ENCODE measurements around the gene PKN1.

The PKN1 gene

DNA sequence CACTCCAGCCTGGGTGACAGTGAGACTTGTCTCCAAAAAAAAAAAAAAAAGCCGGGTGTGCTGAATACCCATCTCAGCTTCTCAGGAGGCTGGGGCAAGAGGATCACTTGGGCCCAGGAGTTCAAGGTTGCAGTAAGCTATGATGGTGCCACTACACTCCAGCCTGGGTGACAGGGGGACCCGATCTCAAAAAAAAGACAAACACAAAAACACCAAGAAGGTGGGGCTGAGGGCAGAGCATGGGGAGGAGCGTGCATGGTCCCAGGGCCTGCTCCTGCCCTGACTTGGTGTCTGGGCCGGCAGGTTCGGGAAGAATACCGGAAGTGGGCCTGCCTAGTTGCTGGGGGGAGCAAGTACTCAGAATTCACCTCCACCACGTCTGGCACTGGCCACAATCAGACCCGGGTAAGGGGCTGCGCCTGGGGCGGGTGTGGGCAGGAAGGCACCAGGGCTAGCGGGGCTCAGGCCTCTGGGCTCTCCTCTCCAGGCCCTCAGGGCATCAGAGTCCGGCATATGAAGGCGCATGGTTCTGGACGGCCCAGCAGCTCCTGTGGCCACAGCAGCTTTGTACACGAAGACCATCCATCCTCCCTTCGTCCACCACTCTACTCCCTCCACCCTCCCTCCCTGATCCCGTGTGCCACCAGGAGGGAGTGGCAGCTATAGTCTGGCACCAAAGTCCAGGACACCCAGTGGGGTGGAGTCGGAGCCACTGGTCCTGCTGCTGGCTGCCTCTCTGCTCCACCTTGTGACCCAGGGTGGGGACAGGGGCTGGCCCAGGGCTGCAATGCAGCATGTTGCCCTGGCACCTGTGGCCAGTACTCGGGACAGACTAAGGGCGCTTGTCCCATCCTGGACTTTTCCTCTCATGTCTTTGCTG is 25.3 kb upstream of the PKN1 start:
- DNase-seq, result no peak

DNA sequence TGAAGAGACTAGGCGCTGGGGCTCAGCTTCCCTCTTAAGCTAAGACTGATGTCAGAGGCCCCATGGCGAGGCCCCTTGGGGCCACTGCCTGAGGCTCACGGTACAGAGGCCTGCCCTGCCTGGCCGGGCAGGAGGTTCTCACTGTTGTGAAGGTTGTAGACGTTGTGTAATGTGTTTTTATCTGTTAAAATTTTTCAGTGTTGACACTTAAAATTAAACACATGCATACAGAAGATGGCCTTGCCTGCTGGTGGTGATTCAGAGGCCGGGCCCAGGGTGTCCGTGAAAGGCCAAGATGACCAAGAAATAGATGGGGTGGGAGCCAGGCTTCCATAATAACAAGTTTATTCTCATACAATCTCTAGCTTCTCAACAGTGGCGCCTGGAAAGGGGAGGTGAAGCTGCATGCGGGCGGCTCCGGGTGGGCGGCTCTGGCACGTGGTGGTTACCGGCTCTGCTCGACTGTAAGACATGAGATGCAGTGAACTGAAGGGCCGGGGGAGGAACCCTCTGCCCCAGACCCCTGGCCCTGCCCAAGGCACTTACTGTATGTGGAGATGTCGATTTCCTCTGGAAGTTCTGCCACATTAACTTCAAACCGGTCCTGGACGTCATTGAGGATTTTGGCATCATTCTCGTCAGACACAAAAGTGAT is 24.5 kb upstream of the PKN1 start:
- no peak for DNase-seq

DNA sequence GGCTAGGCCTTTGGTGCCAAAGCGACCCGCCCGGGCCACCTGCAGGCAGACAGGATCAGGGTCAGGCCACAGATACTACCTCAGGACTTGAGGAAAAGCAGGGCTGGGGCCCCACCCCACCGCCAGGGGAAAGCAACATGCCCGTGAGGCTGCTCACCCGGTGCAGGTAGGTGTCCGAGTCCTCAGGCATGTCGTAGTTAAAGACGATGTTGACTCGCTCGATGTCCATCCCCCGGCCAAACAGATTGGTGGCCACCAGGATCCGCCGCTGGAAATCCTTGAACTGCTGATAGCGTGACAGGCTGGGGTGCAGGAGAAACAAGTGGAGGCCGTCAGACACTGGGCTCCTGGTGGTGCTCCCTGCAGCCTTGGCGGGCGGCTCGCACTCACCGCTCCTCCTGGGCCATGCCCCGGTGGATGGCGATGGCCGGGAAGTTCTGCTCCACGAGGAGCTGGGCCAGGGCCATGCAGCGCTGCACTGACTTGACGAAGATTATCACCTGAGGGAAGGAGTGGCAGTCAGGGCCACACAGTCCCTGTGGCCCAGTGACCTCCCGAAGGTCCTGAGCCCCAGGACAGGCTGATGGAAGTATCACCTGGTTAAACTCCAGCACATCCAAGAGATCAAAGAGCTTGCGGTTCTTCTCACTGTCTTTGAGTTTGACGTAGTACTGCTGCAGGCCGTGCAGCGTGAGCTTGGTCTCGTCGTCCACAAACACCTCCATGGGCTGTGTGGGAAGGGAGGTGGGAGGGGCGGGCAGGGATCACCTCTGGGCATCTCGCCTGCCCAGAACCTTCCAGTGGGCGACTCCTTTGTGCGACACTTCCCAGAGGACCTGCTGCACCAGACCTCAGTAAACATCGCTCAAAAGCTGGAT is 23.7 kb upstream of the PKN1 start:
- no peak for DNase-seq

DNA sequence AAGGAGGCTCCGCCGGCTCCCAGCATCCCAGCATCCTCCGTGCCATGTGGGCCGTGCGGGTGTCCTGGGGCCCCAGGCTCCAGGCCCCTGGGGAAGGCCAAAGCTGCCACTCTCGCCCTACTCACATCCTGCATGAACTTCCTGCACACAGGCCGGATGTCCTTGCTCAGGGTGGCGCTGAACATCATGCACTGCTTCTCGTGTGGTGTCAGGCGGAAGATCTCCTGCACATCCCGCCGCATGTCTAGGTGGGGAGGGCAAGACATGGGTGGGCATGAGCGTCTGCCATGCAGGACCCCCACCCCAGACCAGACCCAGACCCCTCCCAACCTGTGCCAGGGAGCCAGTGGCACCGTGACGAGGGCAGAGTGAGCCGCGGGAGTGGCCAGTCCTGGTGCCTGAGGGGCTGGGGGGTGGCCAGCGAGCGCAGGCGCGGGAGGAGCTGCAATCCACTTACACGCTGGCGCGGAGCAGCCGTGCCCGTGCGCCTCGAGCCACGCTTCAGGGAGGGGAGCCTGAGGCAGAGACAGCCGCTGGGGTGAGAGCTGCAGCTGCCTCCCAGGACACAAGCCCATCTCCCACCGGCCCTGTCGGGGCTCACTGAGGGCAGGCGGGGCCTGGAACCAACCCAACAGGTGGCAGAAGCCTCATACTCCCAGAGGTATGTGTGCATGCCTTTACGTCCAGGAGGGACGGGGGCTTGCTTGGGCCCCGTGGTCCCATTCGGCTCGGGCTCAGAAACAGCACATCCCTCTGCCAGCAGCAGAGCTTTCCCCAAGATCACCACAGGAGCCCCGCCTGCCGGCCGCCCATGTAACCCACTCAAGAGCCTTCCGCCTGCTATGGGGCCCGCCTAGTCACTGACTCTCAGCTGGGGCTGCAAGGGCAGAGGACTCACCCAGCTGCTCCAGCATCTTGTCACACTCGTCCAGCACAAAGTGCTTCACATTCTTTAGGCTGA is 22.7 kb upstream of the PKN1 start:
- DNase-seq, result no peak

DNA sequence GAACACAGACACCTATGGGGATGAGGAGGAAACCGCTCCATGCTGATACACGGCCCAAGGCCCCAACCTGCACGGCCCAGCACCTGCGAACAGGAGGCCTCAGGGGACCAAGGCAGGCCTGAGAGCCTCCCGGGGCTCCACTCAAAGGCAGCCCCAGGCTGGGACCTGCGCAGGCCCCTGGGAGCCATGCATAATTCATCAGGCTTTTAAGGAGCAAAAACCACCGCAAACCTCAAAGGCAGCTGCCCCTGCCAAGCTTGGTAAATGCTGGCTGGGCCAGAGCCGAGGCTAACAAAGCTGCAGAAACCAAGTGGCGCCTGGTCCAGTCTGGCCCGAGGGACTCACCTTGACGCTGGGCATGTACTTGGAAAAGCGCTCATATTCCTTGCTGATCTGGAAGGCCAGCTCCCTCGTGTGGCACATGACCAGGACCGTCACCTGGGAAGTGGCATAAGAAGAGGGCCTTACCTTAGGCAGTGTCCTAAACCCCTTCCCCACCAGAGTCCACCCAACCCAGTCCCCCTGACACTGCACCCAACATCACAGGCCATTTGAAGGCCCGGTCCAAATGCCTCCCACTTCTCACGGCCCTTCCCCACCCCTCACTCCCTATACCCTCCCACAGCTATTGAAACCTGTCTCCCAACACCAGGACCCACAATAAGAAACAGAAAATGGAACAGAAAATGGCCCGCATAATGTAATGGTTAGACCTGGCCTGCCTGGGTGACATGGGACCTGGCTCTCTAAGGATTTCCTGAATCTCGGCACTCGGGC is 21.8 kb upstream of the PKN1 start:
- no peak for DNase-seq

DNA sequence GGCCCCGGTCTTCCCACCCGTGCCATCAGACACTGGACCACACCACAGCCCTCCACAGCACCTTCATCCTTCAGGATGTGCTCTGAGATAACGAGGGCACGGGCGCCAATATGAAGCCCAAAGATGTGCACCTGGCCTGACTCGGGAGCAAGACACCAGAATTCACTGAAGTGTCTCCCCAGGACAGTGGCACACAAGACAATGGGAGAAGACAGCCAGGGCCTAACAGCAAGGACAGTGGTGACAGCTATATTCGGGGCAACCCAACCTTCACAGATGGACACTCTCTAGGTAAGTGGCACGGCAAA is 21.2 kb upstream of the PKN1 start:
- no peak for DNase-seq

DNA sequence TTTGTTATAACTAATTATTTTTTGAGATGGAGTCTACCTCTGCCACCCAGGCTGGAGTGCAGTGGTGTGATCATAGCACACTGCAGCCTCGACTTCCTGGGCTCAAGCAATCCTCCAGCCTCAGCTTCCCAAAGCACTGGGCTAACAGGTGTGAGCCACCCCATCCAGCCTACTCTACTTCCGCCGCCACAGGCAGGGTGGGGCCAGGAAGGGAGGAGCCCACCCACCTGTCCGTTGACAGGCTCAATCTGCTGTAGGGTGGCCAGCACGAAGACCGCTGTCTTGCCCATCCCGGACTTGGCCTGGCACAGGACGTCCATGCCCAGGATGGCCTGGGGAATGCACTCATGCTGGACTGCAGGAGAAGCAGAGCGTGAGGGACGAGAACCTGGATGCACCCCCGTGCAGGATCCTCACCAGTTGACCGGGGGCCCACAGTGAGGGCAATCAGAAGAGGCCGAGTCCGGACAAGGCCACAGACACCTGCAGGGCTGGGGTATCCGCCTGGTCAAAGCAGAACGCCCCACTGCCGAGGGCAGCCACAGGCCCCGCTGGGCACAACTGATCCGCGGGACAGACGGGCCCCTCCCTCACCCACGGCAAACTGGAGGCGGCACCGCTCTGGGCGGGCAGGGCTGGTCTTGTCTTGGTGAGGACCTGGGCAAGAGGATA is 20.6 kb upstream of the PKN1 start:
- no peak for DNase-seq

DNA sequence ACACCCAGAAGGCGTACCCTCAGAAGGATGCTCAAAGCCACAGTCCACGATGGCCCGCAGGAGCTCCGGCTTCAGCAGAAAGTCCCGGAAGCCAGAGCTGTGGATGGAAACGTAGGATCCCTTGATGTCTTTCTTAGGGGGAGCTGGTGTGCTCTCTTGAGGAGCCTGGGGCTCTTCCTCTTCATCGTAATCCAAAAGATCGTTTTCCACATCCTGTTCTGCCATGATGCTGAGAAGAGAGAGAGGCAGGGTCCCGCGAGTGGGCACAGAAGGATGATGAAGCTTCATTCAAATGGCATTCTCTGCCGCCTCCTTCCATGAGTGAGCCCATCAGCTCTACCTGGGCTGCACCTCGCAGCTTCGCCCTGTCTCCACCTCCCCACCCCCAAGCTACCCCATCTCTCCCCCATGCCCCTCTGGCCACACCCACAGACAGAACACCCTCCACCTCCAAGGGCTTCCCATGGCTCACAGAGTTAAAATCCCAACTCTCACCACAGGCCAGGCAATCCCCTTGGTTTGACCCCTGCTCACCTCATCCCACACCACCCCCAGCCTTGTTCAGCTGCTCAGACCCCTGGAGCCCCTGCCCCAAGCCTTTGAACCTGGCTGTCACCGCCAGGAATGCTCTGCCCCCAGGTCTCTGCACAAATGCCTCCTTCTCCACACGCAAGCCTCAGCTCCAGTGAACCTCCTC is 20.0 kb upstream of the PKN1 start:
- no peak for DNase-seq

DNA sequence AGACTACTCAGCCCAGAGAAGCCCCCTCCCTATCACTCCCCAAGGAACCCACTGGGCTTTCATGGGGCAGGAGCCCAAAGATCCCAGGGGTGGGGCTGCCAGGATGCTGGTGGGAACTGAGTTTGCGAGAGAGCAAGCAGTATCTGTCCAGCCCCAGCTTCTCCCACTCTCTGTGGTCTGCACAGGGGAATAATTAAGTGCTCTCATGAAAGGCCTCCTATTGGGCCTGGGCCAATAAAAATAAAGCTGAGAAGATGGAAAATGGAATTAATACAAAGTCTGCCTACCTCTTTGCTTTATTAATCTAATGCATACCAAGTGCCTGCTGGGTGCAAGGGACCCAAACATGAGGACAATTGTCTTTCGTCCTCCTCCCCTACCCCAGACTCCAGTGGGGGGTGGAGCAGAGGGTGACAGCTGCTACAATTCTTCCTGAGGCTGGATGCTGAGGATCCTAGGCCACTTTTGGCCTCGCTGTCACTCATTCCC is 19.4 kb upstream of the PKN1 start:
- no peak for DNase-seq

DNA sequence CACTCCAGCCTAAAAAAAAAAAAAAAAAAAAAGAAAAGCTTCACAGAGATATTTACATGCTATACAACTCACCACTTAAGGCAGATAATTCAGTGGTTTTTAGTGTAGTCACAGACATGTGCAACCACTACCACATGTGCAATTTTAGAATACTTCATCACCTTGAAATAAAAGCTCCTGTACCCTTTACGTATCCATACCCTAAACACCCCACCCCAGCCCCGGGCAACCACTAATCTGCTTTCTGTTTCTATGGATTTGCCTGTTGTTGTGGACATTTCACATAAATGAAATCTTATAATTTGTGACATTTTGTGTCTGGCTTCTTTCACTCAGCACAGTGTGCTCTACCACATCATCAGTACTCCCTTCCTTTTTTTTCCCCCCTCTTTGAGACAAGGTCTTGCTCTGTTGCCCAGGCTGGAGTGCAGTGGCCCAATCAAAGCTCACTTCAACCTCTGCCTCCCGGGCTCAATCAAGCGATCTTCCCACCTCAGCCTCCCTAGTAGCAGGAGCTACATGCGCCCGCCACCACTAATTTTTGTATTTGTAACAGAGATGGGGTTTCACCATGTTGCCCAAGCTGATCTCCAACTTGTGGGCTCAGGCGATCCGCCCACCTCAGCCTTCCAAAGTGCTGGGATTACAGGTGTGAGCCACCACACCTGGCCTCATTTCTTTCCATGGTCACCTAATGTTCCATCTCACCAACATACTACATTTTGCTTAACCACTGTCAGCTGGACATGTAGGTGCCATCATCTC is 18.0 kb upstream of the PKN1 start:
- DNase-seq, result no peak

DNA sequence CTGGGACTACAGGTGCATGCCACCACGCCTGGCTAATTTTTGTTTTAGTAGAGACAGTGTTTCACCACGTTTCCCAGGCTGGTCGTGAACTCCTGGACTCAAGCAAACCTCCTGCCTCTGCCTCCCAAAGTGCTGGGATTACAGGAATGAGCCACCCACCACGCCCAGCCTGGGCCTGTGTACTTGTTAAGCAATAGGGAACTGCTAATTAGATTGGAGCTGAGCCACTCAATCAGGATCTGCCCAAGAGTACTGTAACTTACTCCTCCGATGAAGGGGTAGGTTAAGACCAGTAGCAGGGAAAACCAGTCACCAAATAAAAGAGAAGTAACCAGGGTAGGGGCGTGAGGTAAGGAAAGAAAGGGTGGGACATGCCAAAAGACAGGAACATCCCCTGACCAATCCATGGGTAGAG is 16.3 kb upstream of the PKN1 start:
- DNase-seq, result no peak

DNA sequence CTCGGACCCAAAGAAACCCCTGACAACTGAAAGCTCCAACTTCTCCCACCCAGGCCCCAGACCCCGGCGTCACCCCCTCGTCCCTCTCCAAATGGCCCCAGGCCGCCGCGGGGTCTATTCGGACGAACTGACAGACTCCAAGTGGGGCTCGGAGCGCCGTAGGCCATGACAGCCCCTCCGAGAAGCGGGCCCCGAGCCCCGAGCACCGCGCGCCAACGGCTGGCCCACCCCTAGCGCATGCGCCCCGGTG is 14.3 kb upstream of the PKN1 start:
- peak; percentile 79 for DNase-seq

DNA sequence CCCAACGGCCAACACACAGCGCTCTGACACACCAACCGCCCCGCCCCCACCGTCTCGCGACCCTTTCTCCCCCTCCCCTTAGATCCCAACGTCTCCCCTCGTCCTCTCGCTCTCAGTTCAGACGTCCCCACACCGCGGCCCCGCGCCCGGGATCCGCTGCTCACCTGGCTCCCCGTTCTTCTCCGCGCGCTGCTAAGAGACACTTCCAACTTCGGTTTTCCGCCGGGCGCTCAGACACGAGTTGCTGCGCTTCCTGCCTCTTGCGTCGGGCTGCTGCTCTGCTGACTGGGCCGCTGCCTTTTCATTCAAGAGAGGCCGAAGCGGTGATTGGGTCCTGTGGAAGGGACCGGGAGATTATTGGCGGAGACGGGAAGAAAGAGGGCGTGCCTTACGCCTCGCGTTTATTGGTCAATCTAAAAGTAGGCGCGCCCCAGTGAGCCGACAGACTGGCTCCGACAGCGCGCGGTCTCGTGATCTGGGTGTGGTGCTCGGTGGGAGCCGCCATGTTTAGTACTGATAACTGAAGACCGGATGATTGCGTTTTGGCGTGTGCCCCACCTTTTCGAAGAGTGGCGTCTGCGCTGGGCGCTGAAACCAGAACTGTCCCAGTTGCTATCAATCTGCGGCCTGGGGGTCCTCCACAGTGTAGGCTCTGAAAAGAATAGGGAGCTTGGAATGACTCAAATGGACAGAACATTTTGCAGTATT is 13.8 kb upstream of the PKN1 start, which contains the start of gene DDX39A:
Gene DDX39A, minus strand, starts transcription at position 236 of the 708 bp plus-strand sequence. CDS start 6,121 bp downstream, outside the sequence.
- peak; percentile 89 for DNase-seq

DNA sequence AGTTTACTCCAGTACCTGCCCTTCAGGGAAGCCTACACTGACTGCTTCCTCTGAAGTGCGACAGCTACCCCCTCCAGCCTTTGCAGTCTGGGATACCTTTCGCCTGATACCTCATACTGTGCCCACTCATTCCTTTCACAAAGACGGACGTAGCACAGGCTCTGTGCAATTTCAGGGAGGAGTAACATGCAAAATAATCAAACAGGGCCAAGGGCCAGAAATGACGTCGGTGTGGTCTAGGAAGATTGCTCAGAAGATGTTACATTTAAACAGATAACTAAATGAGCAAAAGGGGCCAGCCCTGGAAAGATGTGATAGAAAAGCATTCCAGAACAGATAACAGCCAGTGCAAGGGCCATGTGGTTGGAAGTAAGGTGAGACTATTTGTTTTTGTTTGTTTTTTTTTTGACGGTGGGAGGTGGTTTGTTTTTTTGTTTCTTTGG is 7.4 kb upstream of the PKN1 start:
- no peak for DNase-seq

DNA sequence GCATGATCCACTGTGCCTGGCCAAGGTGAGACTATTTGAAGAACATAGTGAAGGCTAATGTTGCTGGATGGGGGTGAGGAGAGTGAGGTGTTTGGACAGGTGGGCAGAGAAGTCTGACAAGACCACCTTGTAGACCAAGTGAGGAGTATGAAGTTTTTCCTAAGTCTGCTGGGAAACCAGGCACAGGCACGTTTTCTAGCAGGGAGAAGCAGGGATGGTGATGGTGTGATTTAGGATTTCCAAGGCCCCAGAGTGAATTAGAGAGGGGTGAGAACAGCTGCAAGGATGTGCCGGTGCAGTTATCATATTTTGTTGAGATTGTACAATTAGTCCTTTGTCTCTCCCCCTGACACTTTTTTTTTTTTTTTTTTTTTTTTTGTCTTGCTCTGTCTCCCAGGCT is 5.6 kb upstream of the PKN1 start:
- DNase-seq, result no peak

DNA sequence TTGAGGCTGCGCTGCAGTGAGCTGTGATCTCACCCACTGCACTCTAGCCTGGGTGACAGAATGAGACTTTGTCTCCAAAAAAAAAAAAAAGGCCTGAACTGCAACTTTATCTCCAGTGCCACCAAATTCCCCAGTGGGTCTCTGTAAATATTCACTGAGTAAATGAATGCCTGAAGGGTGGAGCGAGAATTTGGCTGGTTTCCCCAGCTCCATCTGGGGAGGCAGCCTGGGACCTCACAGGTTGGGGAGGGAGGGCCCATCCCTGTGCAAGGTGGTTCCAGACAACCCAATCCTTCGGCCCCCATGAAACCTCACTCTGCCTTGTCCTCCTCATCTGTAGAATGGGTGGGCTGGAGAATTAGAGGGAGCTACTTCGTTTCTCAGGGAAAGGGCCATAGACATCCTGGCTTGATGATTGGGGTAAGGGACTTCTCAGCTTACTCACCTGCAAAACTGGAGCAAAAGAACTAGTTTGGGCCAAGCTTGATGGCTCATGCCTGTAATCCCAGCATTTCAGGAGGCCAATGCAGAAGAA is 4.2 kb upstream of the PKN1 start:
- no peak for DNase-seq

DNA sequence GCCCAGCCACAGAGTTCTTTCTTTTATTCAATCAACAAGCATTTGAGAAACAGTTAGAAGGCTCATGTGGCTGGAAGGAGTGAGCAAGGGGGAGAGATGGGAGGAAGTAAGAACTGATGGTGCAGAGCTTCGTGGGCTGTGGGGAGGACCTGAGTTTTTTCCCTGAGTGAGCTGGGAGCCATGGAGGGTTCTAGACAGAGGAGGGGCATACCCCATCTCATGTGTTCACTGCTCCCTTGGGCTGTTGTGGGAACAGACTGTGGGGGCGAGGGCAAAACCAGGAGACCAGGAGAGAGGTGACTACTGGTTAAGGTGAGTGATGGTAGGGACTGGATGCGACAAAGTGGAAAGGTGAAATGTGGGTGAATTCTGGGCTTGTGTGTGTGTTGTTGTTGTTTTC is 2.4 kb upstream of the PKN1 start:
- no peak for DNase-seq
